HG03103 (cell line): Measurements from ENCODE around the gene HERC3.
A peak's percentile ranks its signal among the peaks of the same experiment; 100 is the strongest.
"Not testable (repeated sequence)": the region's sequence is repeated elsewhere in the genome, so short reads cannot be mapped to it uniquely, and the experiment has no call there.

ENCODE experiments used
- ATAC-seq: cut with Tn5 transposase; IDR thresholded peaks from one replicate; pipeline ENCODE4 v1.9.1; 2021; ENCODE audit warnings: low read depth; ENCODE audit not compliant: unreplicated experiment

The HERC3 gene

DNA sequence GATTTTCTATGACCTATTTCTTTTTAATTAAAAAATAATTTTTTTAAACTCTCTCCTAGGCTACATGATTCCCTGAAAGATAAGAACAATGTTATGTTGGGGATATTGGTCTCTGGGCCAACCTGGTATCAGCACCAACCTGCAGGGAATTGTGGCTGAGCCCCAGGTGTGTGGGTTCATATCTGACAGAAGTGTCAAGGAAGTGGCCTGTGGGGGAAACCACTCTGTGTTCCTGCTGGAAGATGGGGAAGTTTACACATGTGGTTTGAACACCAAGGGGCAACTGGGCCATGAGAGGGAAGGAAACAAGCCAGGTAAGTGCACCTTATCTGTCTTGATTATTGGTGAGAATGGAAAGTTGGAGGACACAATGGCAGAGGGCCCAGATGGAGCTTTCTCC lies 13.5 kb downstream of the HERC3 start:
- no peak for ATAC-seq

DNA sequence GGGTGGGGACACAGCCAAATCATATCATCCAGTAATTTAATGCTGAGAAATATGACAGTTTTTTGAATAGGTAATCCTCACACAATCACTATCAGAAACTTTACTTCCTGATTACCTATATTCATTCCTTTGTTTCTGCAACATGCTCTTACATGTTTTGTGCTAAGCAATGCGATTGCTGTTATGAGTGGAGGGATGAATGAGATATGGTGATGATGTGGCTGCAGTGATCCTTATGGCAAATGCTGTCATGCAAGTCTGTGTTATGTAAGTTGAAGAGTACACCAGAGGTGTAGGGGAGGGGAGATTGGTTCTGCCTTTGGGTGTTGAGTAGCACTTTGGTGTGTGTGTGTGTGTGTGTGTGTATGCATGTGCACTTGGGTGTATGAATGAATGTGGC lies 14.6 kb downstream of the HERC3 start:
- no peak for ATAC-seq

DNA sequence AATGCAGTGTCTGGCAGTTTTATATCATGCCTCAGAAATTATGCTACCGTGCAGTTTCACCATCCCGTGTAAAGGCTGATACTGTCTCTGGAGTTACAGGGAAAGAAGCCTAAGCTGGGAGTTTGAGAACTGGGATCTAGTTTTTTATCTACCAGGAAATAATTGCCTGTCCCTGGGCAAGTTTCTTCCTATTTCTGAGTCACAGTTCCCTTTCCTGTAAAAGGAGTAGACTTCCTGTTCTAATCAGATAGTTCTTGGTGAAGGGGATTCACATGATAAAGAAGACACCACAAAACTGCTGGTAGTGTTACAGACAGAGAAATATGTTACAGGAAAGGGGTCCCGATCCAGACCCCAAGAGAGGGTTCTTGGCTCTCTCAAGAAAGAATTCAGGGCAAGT lies 17.1 kb downstream of the HERC3 start:
- ATAC-seq: no peak

GRCh38 chr4:88609794-88610193 lies 17.5 kb downstream of the HERC3 start:
- not testable (repeated sequence) for ATAC-seq

GRCh38 chr4:88610771-88611170 lies 18.5 kb downstream of the HERC3 start:
- no peak for ATAC-seq

- ATAC-seq: peak; percentile 29
Measured at GRCh38 chr4:88613417-88613875, 21.2 kb downstream of the HERC3 start.

GRCh38 chr4:88614058-88614457 lies 21.8 kb downstream of the HERC3 start:
- no peak for ATAC-seq

GRCh38 chr4:88616275-88617150 lies 24.2 kb downstream of the HERC3 start:
- no peak for ATAC-seq

- ATAC-seq: no peak
Measured at GRCh38 chr4:88618782-88619485, 26.7 kb downstream of the HERC3 start.

DNA sequence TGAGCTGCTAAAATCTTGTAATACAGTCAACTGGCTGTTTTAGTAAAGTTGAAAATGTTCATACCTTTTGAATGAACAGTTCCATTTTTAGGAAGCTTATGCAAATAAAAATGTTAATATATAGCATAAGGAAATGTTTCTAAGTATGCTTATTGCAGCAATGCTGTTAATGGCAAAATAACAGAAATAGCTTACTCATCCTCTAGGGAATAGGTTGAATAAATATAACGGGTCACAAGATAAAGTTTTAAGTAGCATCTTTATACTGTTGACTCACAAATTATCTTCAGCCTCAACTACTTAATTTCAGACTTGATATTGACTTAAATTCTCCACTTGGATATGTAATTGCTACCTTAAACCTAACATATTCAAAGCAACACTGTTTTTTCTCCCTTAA lies 27.7 kb downstream of the HERC3 start:
- no peak for ATAC-seq

GRCh38 chr4:88621763-88622327 lies 29.6 kb downstream of the HERC3 start:
- no peak for ATAC-seq

GRCh38 chr4:88623097-88623496 lies 30.8 kb downstream of the HERC3 start:
- ATAC-seq: no peak

DNA sequence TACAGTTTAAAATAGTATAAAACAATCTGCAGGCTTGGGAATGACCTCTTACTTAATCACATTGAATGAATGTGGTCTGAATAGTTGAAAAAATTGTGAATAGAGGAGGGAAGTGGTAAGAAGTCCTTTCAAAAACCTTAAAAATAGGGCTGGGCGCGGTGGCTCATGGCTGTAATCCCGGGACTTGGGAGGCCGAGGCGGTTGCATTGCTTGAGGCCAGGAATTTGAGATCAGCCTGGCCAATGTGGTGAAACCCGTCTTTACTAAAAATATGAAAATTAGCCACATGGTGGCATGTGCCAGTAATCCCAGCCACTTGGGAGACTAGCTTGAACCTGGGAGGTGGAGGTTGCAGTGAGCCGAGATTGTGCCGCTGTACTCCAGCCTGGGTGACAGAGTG lies 36.5 kb downstream of the HERC3 start:
- no peak for ATAC-seq

- no peak for ATAC-seq
Measured at GRCh38 chr4:88629826-88630225, 37.5 kb downstream of the HERC3 start.

- ATAC-seq: no peak
Measured at GRCh38 chr4:88630756-88631155, 38.5 kb downstream of the HERC3 start.

GRCh38 chr4:88643932-88644331 lies 51.7 kb downstream of the HERC3 start:
- ATAC-seq: no peak

DNA sequence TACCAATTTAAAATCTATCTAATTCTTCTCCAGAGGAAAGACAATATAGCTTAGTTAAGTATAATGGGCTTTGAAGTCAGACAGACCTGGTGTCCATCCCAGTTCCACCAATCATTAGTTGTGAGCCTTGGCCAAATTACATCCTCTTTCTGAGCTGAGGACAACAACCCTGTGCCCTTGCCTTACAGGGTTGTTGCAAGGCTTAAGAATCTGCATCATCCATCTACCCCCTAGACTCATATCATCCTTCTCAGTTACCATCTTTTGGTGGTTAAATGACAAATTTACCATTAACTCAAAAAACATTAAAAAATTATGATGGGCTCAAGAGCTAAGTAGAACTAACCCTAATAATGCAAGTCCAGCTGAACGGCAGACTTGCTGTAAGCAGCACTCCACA lies 53.7 kb downstream of the HERC3 start:
- ATAC-seq: no peak

GRCh38 chr4:88646528-88647280 lies 54.4 kb downstream of the HERC3 start:
- ATAC-seq: no peak

DNA sequence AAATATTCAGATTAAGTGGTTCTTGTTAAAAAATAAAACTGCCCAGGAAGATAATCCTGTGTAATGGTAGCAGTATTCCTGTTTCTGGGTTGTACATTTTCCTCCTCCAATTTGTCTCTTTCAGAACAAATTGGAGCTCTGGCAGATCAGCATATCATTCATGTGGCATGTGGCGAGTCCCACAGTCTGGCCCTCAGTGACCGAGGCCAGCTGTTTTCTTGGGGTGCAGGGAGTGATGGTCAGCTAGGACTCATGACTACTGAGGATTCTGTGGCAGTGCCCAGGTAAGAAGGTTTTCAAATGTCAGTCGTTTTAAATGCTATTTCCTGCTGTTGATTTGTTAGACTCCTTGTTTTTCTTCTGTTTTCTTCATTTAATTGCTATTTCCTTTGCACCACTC lies 57.4 kb downstream of the HERC3 start:
- ATAC-seq: no peak

DNA sequence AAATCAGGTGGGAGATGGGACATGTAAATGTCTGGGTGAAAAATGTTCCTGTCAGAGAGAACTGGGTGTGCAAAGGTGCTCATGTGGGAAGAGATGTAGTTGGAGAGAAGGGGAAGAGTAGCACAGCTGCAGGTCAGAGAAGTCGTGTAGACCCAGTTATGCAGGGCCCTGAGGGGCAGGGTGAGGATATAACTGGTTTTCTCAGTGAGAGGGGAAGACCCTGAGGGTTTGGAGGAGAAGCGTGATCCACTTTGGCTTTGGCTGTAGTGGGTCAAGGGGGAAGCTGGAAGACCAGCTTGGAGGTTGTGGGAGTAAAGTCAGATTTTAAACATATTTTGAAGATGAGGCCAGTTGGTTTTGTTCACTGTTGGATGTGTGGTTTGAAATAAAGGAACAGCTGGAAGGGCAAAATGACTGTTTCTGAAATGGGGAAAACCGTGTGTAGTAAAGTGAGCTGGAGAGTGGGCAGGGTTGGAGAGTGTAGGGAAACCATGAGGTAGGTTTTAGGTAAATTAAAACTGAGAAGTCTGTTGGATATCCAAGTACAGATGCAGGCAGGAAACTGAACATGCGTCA lies 61.2 kb downstream of the HERC3 start:
- ATAC-seq: no peak
